Suprapubic skin (tissue), 3 donors: ENCODE results near the gene ALOX5AP.

ENCODE experiments used
- CTCF ChIP-seq, 2 donors: fragments of 200-600 bp in 1 of 2; fragments of 450-650 bp in 1 of 2; sonication (generic) in 1 of 2; IDR thresholded peaks; one replicate each; pipeline ENCODE4 v1.5.1; 2016 to 2019; ENCODE audit warnings: antibody characterized with exemption in 2 of 2, mild to moderate bottlenecking in 1 of 2, moderate library complexity in 1 of 2
- EP300 ChIP-seq: sonication (generic); formaldehyde crosslinking; IDR thresholded peaks from one replicate; pipeline ENCODE4 v1.6.1; 2017; ENCODE audit warnings: antibody characterized with exemption
- POLR2A ChIP-seq, 2 donors: fragments of 450-650 bp; IDR thresholded peaks; one replicate each; pipeline ENCODE4 v1.6.1; 2017; ENCODE audit warnings: antibody characterized with exemption in 2 of 2, mild to moderate bottlenecking in 2 of 2, moderate library complexity in 2 of 2

GRCh38 chr13:30726192-30726591 is 9.2 kb upstream of the ALOX5AP start:
- TF ChIP-seq EP300 (no peak), POLR2A (IDR thresholded peaks at IDR 0.05) (no peak), CTCF (IDR thresholded peaks at IDR 0.05) (no peak)
